HL-60 (cell line): ENCODE data around the gene BDKRB1.

ENCODE experiments used
- DNase-seq, 2 experiments: peaks; one replicate each; pipeline ENCODE4 v3.0.0-alpha.2; 2010 to 2020; ENCODE audit warnings: low read depth in 1 of 2, low spot score in 1 of 2
- H3K27ac ChIP-seq: fragments of 250-450 bp; sonication (Bioruptor Pico); replicated peaks from 2 replicates; pipeline ENCODE4 v1.5.1; 2020; ENCODE audit warnings: mild to moderate bottlenecking, moderate library complexity
- H3K27me3 ChIP-seq: fragments of 250-450 bp; sonication (Bioruptor Pico); 2 replicates; pipeline ENCODE4 v1.5.1; 2021; ENCODE audit warnings: mild to moderate bottlenecking, moderate library complexity; ENCODE audit not compliant: insufficient read depth, poor library complexity, severe bottlenecking
- H3K4me3 ChIP-seq: replicated peaks from 2 replicates; pipeline ENCODE4 v1.5.1; 2011; ENCODE audit warnings: mild to moderate bottlenecking, control low read depth, low read length; ENCODE audit not compliant: insufficient read depth
- CTCF ChIP-seq: IDR thresholded peaks from one replicate; pipeline ENCODE4 v1.5.1; 2011; ENCODE audit warnings: low read length, control low read depth, inconsistent platforms; ENCODE audit not compliant: insufficient read depth
- GABPA ChIP-seq: IDR thresholded peaks from 2 replicates; pipeline ENCODE4 v1.6.1; 2012; ENCODE audit warnings: low read depth
- POLR2AphosphoS5 ChIP-seq: IDR thresholded peaks from 2 replicates; pipeline ENCODE4 v1.6.1; 2012; ENCODE audit warnings: low read depth
- REST ChIP-seq: IDR thresholded peaks from 2 replicates; pipeline ENCODE4 v1.6.1; 2012; ENCODE audit warnings: low read depth; ENCODE audit not compliant: insufficient replicate concordance
- SPI1 ChIP-seq: IDR thresholded peaks from 2 replicates; pipeline ENCODE4 v1.6.1; 2012; ENCODE audit warnings: low read depth, mild to moderate bottlenecking, borderline replicate concordance

BDKRB1 gene

GRCh38 chr14:96221841-96222240, 34.2 kb upstream of the BDKRB1 start:
- TF ChIP-seq POLR2AphosphoS5 = no peak
- no peak for TF ChIP-seq SPI1
- TF ChIP-seq GABPA = no peak
- TF ChIP-seq CTCF = no peak
- no peak for TF ChIP-seq REST
- H3K27me3 ChIP-seq = no peaks in the 10 kb centered on the region
- DNase-seq = no peak
- H3K27ac ChIP-seq = no peak overlapping the region
- no peak overlapping the region for H3K4me3 ChIP-seq

- DNase-seq = no peak
- Histone ChIP-seq H3K27me3 (no peaks in the 10 kb centered on the region), H3K4me3 (no peak overlapping the region), H3K27ac (no peak overlapping the region)
- no peak for TF ChIP-seq POLR2AphosphoS5
- no peak for TF ChIP-seq GABPA
- no peak for TF ChIP-seq REST
Measured at GRCh38 chr14:96224480-96225096, 31.4 kb upstream of the BDKRB1 start.

GRCh38 chr14:96225213-96225612, 30.8 kb upstream of the BDKRB1 start:
- H3K4me3 ChIP-seq = no peak overlapping the region
- no peak for DNase-seq
- H3K27ac ChIP-seq = no peak overlapping the region
- TF ChIP-seq CTCF (no peak), GABPA (no peak), REST (no peak), SPI1 (no peak), POLR2AphosphoS5 (no peak)
- no peaks in the 10 kb centered on the region for H3K27me3 ChIP-seq
